ENCODE data around the gene DPP7.
"Not testable (repeated sequence)": the region's sequence is repeated elsewhere in the genome, so short reads cannot be mapped to it uniquely, and the experiment has no call there.

Gene DPP7

GRCh38 chr9:137070906-137071275 lies 43.6 kb downstream of the DPP7 start:
- no peak for DNase-seq (ENCODE audit: low read depth in 2 of 2)

DNA sequence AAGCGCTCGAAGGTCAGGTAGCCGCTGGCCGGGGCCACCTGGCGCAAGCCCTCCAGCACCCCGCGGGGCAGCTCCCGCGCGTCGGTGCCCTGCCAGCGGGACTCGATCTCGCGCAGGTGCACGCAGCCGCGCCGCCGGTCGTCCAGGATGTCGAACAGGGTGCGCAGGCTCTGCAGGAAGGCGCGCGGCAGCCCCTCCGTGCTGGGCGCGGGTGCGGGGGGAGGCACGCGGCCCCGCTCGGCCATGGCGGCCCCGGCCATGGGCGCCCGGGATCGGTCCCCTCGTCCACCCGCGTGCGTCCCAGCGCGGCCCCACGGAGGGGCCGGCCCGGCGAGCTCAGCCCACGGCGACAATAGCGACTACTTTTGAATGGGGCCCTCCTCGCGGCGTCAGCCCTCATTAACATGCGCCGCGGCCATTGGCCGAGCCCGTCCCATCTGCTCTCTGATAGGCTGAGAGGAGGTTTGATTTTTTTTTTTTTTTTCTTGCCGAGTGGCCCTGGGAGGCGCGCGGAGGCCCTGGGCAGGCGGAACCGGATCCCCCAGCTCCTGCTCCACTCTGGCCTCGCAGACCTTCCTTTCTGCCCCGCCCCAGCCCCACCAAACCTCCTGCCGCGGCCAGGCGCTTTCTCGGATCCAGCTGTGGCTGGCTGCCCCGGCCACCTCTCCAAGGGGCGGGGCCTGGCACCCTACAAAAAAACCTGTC lies 44.2 kb downstream of the DPP7 start, which contains the start of gene SAPCD2:
Gene SAPCD2, minus strand, starts transcription at position 357 of the 705 bp plus-strand sequence. Its CDS starts 97 bp downstream, at position 260.
- peak; percentile 68 for DNase-seq (ENCODE audit: low read depth in 2 of 2)

DNA sequence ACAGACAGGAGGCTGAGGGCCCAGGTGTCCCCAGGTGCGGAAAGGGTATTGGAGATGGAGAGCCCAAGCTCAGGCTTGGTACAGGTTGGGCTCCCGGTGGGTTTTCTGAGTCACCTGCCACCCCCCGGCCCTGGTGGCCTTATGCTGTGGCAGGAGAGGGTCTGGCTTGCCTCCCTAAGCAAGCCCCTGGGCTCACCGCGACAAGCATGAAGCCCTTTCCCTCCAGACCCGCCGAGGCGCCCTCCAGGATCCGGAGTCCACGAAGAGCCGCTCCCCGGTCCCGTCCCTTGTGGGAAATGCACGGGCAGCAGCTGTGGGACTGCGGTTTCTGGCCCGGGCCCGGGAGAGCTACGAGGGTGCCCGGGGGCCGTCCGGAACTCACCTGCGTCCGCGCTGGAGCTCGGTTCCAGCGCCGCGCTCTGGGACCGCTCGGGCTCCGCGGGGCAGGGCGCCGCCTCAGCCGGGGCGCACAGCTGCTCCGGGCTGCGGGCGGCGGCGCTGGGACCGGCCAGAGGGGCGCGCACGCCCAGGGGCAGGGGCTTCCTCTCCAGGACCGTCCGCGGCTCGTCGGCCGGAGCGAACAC lies 44.9 kb downstream of the DPP7 start:
- DNase-seq (ENCODE audit: low read depth in 2 of 2), result no peak

- no peak for DNase-seq (ENCODE audit: low read depth in 2 of 2)
Observed at GRCh38 chr9:137068539-137069507, 45.7 kb downstream of the DPP7 start.

DNA sequence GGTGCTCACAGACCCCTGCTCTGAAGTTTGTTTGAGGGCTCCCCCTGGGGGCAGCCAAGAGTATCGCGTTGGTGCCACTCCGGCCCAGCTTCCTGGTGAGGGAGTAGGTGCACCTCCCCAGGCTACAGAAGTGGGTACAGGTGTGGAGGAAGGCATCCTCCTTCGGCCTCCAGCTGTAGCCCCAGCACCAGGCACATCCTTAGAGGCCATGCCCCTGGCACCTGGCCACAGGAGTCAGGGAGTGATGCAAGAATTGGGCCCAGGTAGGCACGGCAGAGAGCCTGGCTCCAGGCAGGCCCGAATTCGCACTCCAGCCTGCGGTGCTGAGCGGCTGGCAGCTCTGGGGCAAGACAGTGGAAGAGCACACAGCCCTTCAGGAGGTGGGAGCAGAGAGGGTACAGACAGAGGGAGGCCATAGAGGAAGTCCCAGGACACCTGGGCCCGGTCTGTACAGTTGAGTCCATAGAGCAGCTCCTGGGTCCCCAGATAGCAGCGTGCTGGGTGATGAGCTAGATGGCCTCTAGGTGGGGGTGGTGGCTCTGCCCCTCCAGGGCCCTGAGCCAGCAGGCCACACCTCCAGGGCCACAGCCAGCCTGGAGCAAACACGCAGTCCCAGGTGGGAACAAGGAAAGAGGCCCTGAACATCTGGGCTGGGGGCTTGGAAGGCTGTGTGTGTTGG lies 46.5 kb downstream of the DPP7 start:
- DNase-seq (ENCODE audit: low read depth in 2 of 2), result peak; percentile 67 to 76

DNA sequence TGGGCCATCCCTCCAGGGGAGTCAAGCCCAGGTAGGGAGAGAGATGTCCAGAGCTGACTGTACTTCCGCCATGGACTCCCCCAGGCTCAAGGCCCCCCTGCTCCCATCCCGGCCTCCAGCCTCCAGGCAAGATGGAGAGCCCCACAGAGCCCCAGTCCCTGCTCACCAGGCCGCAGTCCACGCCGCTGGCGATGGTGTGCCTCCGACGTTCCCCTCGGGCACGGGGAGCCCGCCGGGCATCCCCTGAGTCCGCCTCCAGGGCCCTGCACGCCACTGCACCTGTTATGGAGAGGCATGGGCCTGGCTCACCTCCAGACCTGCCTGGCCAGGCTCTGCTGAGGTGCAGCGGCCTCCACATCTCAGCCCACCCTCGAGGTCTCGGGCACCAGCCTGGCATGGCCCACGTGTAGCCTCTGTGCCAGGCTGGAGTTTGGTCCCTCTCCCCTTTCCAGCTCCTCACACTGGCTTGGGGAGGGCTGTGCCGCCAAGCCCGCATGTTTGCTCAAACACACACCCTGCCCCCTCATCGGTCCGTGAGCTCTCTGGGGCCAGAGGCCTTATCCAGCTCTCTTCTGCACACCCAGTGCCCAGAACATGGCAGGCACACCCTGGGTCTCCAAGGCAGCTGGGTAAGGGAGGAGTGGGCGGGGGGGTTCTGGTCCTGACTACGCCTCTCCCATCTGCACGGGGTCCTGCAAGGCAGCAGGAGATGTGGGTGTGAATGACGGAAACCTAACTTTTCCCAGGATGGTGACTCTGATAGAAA lies 48.3 kb downstream of the DPP7 start:
- DNase-seq (ENCODE audit: low read depth in 2 of 2), result no peak

GRCh38 chr9:137065336-137065967 lies 49.1 kb downstream of the DPP7 start:
- DNase-seq (ENCODE audit: low read depth in 2 of 2), result no peak

DNA sequence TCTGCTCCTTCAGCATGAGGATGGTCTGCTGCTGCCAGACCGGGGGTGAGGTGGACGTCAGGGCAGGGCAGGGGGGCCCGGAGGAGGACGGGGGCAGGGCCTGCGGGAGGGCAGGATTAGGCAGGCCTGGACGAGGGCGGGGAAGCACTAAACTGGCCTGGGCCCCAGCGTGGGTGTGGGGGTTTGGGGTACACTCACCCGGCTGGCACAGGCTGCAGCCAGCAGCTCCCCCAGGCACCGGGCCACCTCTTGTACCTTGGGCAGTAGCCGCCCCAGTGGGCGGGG lies 49.7 kb downstream of the DPP7 start:
- no peak for DNase-seq (ENCODE audit: low read depth in 2 of 2)

GRCh38 chr9:137064027-137064879 lies 50.3 kb downstream of the DPP7 start:
- DNase-seq (ENCODE audit: low read depth in 2 of 2), result no peak

DNA sequence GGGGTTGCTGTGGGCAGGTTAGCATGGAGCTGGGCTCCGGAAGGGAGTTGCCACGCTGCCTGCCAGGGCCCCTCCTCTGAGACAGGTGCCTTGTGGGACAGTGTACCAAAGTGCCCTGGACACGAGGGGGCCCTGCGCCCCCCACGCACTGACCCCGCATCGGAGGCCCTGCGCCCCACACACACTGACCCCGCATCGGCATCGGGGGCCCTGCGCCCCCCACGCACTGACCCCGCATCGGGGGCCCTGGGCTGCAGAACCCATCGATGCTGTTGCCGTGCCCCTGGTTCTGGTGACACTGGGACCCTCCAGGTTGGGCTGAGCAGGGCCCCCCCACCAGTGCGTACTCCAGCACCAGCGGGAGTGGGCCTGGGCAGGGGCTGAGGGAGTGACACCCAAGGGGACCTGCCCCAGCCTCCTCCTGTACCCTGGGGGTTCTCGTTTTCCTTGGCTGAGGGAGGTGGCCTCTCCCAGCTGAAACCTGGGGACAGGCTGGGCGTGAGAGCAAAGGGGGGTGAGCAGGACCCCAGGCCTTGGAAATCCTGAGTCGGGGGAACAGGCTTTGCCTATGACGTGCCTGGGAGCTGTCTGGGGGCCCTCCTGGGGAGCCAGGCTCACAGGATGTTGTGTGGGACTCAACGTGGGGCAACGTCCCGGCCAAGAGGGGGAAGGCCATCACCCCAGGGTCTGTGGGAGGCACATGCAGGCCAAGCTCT lies 51.1 kb downstream of the DPP7 start:
- DNase-seq (ENCODE audit: low read depth in 2 of 2), result no peak

DNA sequence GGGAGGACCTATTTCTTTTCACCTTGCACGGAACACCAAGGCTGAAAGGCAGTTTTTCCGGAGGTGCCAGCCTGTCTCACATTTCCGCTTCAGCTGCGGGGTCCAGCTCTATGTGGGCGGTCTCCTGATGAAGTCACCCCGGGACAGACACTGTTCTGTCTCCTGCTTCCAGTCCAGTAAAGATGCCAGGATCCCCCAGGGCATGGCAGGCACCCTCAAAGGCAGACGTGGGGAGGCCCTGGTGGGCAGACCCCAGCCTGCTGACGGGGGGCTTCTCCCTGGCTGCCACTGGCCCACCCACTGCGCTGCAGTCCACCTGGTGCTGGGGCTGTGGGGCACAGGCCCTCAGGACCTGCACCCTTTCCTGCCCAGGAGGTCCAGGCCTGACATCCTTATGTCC lies 51.7 kb downstream of the DPP7 start:
- DNase-seq (ENCODE audit: low read depth in 2 of 2), result not testable (repeated sequence)

DNA sequence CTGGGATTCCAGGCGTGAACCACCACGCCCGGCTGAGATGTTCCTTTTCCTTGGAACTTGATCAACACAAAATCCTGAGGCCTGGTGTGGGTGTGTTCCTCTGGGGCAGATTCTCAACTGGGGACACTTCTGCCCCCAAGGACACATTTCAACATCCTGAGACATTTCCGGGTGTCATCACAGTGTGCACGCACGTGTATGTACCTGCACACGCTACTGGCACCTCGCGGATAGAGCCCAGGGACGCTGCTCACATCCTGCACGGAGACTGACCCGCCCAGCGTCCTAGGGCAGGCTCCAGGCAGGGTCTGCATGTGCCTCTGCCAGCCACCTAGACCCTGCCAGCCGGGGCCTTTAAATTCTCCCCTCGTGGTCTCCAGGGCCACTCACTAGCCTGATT lies 52.1 kb downstream of the DPP7 start:
- DNase-seq (ENCODE audit: low read depth in 2 of 2), result no peak

Data from stimulated activated CD8-positive, alpha-beta memory T cell treated with anti-CD3 and anti-CD28 coated beads, Interleukin-15, amount 100 ng/mL, for 4 hours (primary cell).